Measurements from ENCODE around the gene ANXA10.

- TF ChIP-seq CTCF (IDR thresholded peaks at IDR 0.05; ENCODE audit: low read depth, low read length) (no peak), EZH2phosphoT487 (IDR thresholded peaks at IDR 0.05; ENCODE audit: low read depth) (no peak)
Measured at GRCh38 chr4:168063031-168063430, 29.3 kb upstream of the ANXA10 start.
